ENCODE results near the gene CD58.

The CD58 gene

GRCh38 chr1:116488071-116488470 lies 82.8 kb downstream of the CD58 start:
- DNase-seq = no peak

GRCh38 chr1:116487583-116487982 lies 83.2 kb downstream of the CD58 start:
- no peak for DNase-seq

GRCh38 chr1:116487031-116487430 lies 83.8 kb downstream of the CD58 start:
- DNase-seq = no peak

GRCh38 chr1:116486424-116486823 lies 84.4 kb downstream of the CD58 start:
- DNase-seq = no peak

GRCh38 chr1:116485976-116486375 lies 84.8 kb downstream of the CD58 start:
- no peak for DNase-seq

DNA sequence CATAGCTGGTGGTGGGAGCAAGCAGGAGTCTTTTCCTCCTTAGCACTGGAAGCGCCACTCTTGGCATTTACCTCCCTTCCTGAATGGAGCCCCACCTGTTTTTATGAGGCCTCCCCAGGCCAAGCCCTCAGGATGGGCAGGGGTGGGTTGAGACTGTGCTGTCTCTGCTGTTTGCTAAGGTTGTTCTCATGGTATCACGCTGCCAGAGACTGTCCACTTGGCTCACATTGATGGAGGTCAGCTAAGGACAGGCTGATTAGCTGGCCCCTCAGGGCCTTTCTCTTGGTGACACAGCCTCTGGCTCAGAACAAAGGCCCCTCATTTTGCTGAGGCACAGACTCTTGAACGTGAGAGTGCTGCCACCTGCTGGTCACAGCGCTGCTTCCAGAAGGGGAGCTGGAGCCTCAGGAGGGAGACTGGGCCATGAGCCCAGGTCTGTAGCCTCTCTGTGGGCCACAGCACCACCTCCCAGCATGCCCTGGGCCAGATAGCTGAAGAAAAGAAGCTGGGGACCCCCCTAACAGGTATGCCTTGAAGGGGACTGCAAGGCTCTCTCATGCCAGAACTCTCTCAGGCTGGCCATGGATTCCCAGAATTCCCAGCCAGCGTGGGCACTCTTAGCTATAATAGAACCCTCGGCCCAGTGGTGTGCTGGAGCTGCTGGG lies 85.6 kb downstream of the CD58 start:
- no peak for DNase-seq

DNA sequence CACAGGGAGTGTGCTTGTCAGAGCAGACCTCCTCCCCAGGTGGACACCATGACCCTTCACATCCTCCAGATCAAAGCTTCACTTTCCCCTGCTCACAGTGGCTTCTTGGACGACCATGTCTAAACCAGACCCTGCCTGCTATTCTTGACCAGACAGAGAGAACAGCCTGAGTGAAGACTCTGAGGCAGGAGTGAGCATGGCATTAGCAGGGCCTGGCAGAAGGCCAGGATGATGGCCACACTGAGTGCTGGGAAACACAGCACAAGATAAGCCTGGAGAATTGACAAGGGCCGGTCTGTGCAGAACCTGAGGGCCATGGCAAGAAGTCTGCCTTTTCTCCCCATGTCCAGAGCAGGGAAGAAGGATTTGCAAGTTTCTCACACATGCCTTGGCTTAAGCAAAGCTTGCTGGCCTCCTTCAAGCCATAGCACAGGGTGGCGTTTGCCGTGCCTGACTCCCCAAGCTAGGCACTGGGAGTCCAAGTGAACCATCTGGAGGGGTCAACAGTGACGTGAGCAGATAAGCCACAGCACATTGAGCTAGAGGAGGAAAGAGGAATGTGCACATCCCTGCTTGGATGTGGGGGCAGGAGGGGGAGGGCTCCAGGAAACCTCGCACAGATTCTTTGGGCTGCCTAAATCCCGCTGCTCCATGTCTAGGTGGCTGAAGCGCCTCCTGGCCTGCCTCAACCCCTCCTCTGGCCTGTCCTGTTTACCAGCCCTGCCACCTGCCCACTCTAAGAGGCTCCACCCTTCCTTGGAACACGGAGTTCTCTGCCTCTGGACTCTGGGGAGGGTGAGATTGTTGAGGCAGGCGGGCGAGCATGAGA lies 87.1 kb downstream of the CD58 start:
- no peak for DNase-seq

DNA sequence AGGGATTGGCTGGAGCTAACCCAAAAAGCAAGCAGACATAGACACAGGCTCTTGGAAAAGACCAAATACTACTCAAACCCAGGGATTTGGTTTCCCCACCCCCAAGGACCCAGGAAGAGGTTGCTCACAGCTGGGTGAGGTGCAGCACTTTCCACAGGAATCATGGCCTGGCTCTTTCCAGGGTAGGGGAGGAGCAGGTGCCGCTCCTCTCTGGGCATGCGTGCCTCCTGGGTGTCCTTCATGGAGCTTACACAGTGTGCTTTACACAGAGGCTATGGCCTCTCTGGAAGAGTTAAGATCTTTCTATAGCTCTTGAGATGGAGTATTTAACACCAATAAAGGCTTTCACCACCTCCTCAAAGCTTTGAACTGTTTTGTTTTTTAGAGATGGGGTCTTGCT lies 88.3 kb downstream of the CD58 start:
- DNase-seq = no peak

- DNase-seq = no peak
Observed at GRCh38 chr1:116481934-116482333, 88.9 kb downstream of the CD58 start.

GRCh38 chr1:116478621-116479020 lies 92.2 kb downstream of the CD58 start:
- DNase-seq = no peak

- no peak for DNase-seq
Observed at GRCh38 chr1:116477429-116477828, 93.4 kb downstream of the CD58 start.

- no peak for DNase-seq
Observed at GRCh38 chr1:116476321-116476720, 94.5 kb downstream of the CD58 start.

- DNase-seq = no peak
Observed at GRCh38 chr1:116475850-116476218, 95.0 kb downstream of the CD58 start.

DNA sequence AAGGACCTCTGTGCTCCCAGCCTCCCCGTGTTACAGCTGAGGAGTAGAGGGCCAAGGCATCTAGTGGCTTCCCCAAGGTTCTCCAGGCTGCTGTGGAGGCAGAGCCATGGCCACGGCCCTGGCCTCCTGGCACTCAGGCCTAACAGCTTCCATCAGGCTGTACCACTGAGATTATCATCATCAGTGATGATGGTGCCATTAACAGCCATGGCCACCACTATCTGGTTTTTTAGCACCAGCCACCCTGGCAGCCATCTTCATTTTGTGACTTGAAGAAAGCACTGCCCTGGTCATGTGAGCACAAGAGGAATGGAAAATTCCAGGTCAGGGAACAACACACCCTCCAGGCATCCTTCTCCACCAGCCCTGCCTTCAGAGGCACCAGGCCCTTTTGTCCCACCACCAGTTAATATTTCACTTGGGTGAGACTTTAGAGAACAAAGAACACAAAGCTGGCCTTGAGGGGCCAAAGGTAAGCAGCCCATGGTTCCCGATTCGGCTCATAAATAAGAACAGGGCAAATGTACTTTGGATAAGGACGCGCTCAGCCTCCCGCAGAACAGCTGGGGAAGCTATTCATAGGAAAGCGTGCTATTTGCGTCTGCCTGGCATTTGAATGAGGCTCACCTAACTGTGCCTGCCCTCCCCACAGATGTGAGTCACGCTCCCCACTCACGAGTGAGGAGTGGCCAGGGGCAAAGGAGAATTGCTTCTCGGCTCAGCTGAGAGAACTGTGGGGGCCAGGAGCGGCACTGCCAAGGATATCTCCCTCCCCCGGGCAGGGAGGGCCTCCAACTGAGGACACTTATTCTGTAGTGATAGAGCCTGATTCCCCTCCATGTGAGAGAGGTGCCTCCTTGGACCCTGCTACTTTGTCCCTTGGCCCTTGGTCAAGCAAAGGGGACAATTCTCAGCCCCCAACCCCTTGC lies 95.6 kb downstream of the CD58 start:
- no peak for DNase-seq

GRCh38 chr1:116472431-116472961 lies 98.3 kb downstream of the CD58 start:
- no peak for DNase-seq

DNA sequence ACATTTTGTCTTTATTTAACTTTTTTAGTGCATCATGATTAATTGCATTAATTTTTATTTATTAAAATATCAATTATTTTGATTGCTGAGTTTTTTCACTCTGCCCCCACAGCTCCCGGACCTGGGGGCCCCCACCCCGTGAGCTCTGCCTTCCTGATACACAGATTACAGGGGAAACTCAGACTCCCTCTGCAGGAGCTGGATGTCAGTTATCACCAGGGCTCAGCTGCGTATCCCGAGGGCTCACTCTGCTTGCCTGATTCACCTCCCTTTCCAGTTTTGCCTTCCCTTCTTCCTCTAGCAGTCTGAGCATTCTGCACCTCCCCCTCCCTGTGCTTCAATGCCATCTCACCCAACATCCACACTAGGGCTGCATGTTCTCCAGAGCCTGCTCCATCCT lies 99.6 kb downstream of the CD58 start:
- no peak for DNase-seq

- no peak for DNase-seq
Observed at GRCh38 chr1:116470671-116471070, 100.2 kb downstream of the CD58 start.

- no peak for DNase-seq
Observed at GRCh38 chr1:116466810-116467557, 103.8 kb downstream of the CD58 start.

DNA sequence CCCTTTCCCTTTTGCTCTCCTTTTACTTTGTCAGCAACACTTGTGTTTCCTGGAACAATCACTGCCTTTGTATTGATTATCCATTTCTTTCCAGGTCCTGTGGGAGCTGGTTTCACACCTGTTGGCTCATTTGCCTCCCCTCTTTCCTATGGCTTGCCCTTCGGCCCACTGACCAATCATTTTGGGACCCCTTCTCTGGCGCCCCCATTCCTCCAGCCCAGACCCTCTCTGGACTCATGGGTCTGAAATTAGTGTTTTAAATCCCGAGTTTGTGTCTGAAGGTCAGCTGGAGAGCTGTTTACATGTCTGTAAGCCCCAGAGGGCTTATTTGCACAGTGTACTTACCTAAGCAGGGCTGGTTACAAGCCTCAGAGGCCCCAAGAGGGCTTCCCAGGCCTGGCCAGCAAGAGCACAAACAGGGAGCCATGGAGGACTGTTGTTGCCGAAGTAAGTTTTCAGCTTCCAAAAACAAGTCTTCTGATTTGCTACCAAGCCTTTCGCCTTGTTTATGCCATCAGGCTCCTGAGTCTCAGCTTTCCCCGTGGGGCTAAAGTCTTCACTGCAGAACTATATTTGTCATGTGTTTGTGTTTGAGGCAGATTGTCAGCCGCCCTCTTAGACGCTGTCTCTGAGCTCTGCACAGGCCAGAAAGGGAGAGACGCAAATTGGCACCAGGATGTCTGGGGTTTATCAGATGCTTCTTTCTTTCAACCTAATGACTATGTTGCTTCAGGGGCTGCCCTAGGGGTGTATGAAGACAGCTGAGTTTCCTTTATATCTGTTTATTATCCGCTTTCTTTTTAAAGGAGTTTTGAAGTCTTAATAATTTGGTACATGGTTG lies 104.8 kb downstream of the CD58 start:
- no peak for DNase-seq

GRCh38 chr1:116465477-116465844 lies 105.4 kb downstream of the CD58 start:
- no peak for DNase-seq

All from NCI-H1417 treated with DMSO at 0.1 percent for 48 hours (cell line).